ENCODE data around the gene KDM4C. TPM values are rescaled to one million over a fixed set of nuclear protein-coding genes. Genes with fewer than 3 reads are reported as not detected.

The KDM4C gene
- total and polyA plus RNA-seq, 2 donors (not counting 1 experiment from before 2014, with no cell fraction given): 49.7 to 141 TPM

DNA sequence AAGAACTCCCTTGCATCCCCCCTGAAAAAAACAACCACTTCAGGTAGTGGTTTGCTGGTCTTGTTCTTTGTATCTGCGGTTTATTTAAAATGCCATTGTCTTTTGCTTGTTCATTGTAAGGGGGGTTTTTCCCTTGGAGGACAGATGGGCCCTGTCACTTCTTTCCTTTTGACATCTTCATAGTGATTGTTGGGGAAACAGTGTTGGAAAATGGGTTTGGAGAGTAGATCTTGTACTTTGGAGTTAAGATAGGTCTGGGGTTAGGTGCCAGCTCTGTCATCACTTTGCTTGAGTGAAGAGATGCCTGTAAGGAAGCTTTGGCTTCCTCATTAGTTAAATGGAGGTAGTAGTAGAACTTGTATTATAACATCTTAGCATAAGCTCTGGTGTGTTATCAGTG lies 112.4 kb downstream of the KDM4C start:
- ChIA-PET POLR2A (no interaction called here), CTCF (no interaction called here)
- Histone ChIP-seq H4K20me1 (ENCODE audit: control insufficient read depth, insufficient read depth, low read length, poor library complexity, severe bottlenecking) (peaks cover 72% of the 10 kb centered on the region), H2AFZ (ENCODE audit: insufficient read depth, low read depth, low read length, poor library complexity, severe bottlenecking) (no peak overlapping the region), H3K27me3 (replicated peaks in 1 of 4; ENCODE audit: control extremely low read depth in 1 of 4, control insufficient read depth in 3 of 4, insufficient read depth in 4 of 4, low read length in 3 of 4) (no peaks in the 10 kb centered on the region), H3K9me3 (ENCODE audit: control extremely low read depth in 1 of 3, control insufficient read depth in 2 of 3, insufficient read depth in 1 of 3, low read length in 2 of 3) (peaks cover 0 to 5% (median 0%) of the 10 kb centered on the region in 3 donors), H3K79me2 (ENCODE audit: control insufficient read depth, insufficient read depth, low read length) (peaks cover 88% of the 10 kb centered on the region), H3K36me3 (replicated peaks in 1 of 2; ENCODE audit: control extremely low read depth in 1 of 2, control insufficient read depth in 1 of 2, extremely low read depth in 1 of 2, insufficient read depth in 2 of 2, low read length in 1 of 2) (peaks cover 2 to 15% of the 10 kb centered on the region in 2 experiments), H3K4me3 (ENCODE audit: control extremely low read depth in 1 of 5, extremely low read depth in 1 of 5, insufficient read depth in 1 of 5, low read depth in 2 of 5, low read length in 4 of 5) (no peak overlapping the region), H3K4me2 (replicated peaks; ENCODE audit: low read depth, low read length, poor library complexity, severe bottlenecking) (no peak overlapping the region), H3K9ac (ENCODE audit: low read length) (no peak overlapping the region), H3K27ac (ENCODE audit: low read length in 2 of 2) (no peak overlapping the region), H3K4me1 (ENCODE audit: control insufficient read depth in 2 of 2, insufficient read depth in 2 of 2, low read length in 2 of 2) (peaks cover 10 to 11% of the 10 kb centered on the region in 2 donors)
- TF ChIP-seq, protein P1, sequence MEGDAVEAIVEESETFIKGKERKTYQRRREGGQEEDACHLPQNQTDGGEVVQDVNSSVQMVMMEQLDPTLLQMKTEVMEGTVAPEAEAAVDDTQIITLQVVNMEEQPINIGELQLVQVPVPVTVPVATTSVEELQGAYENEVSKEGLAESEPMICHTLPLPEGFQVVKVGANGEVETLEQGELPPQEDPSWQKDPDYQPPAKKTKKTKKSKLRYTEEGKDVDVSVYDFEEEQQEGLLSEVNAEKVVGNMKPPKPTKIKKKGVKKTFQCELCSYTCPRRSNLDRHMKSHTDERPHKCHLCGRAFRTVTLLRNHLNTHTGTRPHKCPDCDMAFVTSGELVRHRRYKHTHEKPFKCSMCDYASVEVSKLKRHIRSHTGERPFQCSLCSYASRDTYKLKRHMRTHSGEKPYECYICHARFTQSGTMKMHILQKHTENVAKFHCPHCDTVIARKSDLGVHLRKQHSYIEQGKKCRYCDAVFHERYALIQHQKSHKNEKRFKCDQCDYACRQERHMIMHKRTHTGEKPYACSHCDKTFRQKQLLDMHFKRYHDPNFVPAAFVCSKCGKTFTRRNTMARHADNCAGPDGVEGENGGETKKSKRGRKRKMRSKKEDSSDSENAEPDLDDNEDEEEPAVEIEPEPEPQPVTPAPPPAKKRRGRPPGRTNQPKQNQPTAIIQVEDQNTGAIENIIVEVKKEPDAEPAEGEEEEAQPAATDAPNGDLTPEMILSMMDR (IDR thresholded peaks at IDR 0.05): no peak
- TF ChIP-seq EZH2 (IDR thresholded peaks at IDR 0.05; ENCODE audit: borderline replicate concordance, insufficient read depth, low read depth, low read length, poor library complexity, severe bottlenecking): no peak
- peaks cover 43% of the 10 kb centered on the region for H3K4me1 Mint-ChIP-seq
- ATAC-seq (ENCODE audit: low read depth) (no peak), DNase-seq (no peak)
- no peaks in the 10 kb centered on the region for H3K27me3 Mint-ChIP-seq
- H3K27ac Mint-ChIP-seq: no peak overlapping the region
- H3K9me3 Mint-ChIP-seq (ENCODE audit: insufficient read depth): no peaks in the 10 kb centered on the region
- 100% methylated on average over 1 of the region's 1 CpG for WGBS (ENCODE audit: insufficient coverage)
- H3K4me3 Mint-ChIP-seq: no peak overlapping the region
- intact Hi-C loops (cut with micrococcal nuclease): no loop called here

DNA sequence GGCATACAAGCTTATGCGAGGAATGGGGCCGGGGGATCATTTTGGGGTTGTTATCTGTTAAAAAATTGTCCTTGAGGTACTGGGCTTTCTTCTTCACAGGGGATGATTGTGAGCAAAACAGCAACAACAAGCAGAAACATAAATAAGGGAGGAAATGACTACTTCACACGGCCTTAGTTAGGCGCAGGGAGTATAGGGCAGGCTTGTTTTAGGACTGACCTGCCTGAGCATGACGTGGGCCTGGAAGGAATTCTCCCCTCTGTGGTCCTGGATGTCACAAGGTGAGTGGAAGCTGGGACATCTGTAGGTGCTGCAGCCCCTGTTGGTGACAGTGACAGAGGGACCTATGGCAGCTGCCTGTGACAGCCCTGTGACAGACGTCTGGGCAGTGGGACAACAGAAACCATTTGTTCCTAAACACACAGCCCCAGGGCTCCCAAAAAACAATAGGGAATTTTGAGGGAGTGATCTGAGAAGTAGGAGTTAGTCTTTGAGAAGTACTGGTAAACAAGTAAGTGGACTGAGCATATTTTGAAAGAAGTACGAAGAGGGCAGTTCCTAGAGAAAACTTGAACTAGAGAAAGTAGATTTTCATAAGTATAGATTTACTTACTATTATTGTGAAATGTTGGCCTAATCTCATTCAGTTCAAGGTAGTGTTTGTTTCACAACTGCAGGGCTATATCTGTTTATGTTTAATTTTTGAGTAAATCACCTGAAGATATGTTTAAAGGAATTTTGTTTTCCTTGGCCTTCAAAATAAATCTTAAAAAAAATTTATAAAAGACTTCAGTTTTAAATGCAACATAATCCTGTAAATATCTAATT lies 113.1 kb downstream of the KDM4C start:
- H2AFZ ChIP-seq (ENCODE audit: insufficient read depth, low read depth, low read length, poor library complexity, severe bottlenecking): no peak overlapping the region
- H3K27me3 ChIP-seq (replicated peaks in 1 of 4; ENCODE audit: control extremely low read depth in 1 of 4, control insufficient read depth in 3 of 4, insufficient read depth in 4 of 4, low read length in 3 of 4): no peaks in the 10 kb centered on the region
- intact Hi-C loops (cut with micrococcal nuclease): no loop called here
- H3K79me2 ChIP-seq (ENCODE audit: control insufficient read depth, insufficient read depth, low read length): peaks cover 91% of the 10 kb centered on the region
- no peak for TF ChIP-seq EZH2 (IDR thresholded peaks at IDR 0.05; ENCODE audit: borderline replicate concordance, insufficient read depth, low read depth, low read length, poor library complexity, severe bottlenecking)
- TF ChIP-seq, protein P1 (IDR thresholded peaks at IDR 0.05): no peak
- Mint-ChIP-seq H3K4me3 (no peak overlapping the region), H3K9me3 (ENCODE audit: insufficient read depth) (no peaks in the 10 kb centered on the region), H3K27ac (no peak overlapping the region), H3K27me3 (no peaks in the 10 kb centered on the region), H3K4me1 (peaks cover 49% of the 10 kb centered on the region)
- no peak overlapping the region for H3K4me2 ChIP-seq (replicated peaks; ENCODE audit: low read depth, low read length, poor library complexity, severe bottlenecking)
- no peak for DNase-seq
- H3K9ac ChIP-seq (ENCODE audit: low read length): no peak overlapping the region
- peaks cover 79% of the 10 kb centered on the region for H4K20me1 ChIP-seq (ENCODE audit: control insufficient read depth, insufficient read depth, low read length, poor library complexity, severe bottlenecking)
- WGBS (ENCODE audit: insufficient coverage): 98% methylated on average over 5 of the region's 7 CpGs
- H3K9me3 ChIP-seq (ENCODE audit: control extremely low read depth in 1 of 3, control insufficient read depth in 2 of 3, insufficient read depth in 1 of 3, low read length in 2 of 3): no peaks in the 10 kb centered on the region
- H3K27ac ChIP-seq (ENCODE audit: low read length in 2 of 2): no peak overlapping the region
- H3K4me1 ChIP-seq (ENCODE audit: control insufficient read depth in 2 of 2, insufficient read depth in 2 of 2, low read length in 2 of 2): peaks cover 10 to 12% of the 10 kb centered on the region in 2 donors
- peaks cover 2 to 15% of the 10 kb centered on the region in 2 experiments for H3K36me3 ChIP-seq (replicated peaks in 1 of 2; ENCODE audit: control extremely low read depth in 1 of 2, control insufficient read depth in 1 of 2, extremely low read depth in 1 of 2, insufficient read depth in 2 of 2, low read length in 1 of 2)
- no peak overlapping the region for H3K4me3 ChIP-seq (ENCODE audit: control extremely low read depth in 1 of 5, extremely low read depth in 1 of 5, insufficient read depth in 1 of 5, low read depth in 2 of 5, low read length in 4 of 5)
- ChIA-PET CTCF (no interaction called here), POLR2A (no interaction called here)
- no peak for ATAC-seq (ENCODE audit: low read depth)
